OCI-M2 (cell line): Measurements from ENCODE around the gene VPS39.

Experiments used
- DNase-seq: peaks from one replicate; lab custom pipeline; 2025; ENCODE audit not compliant: unreplicated experiment; lab: John Stamatoyannopoulos, UW

VPS39 gene

DNA sequence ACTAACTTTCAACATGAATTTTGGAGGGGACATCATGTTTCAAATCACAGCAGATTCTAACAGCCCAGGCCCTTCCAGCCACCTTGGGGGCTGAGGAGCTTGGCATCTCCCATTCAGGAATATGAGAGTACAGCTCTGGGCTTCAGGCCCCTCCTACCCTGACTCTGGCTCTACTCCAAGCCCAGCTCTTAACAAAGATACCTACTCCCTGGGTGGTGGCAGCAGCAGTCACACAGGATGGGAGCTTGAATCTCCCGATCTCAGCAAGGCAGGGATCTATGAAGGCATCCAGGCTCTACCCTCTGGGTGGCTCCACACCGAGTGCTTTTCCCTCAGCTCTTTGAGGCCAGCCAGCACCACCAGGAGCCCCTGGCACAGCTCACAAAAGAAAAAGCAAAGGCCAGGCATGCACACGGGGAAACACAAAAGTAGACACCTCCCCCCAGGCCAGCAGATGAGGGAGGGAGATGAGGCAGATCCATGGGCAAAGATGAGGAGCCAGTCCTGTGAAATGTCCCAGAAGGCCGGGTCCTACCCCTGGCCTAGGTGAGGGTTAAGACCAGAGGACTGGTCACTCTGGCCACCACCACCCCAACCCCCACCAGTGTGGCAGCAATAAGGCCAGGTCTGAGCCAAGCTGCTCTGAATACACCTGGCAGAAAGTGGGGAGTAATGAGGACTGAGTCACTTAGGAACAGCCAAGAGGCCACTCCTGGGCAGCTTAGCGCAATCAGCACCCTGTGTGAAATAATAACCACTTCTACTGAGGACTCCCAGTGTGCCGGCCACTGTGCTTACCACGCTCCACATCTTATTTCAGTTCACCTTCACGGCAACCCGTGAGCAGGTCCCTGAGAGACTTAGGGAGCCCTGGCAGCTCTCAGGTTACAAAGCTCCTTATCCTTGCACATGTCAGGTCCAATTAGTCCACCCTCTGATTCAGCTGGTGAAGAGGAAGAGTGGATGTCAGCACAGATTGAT is 76.0 kb downstream of the VPS39 start:
- DNase-seq = no peak

- DNase-seq = no peak
Measured at GRCh38 chr15:42131006-42131405, 77.1 kb downstream of the VPS39 start.

- DNase-seq = no peak
Measured at GRCh38 chr15:42130246-42130986, 77.7 kb downstream of the VPS39 start.

GRCh38 chr15:42129364-42129763 is 78.7 kb downstream of the VPS39 start:
- DNase-seq = no peak

DNA sequence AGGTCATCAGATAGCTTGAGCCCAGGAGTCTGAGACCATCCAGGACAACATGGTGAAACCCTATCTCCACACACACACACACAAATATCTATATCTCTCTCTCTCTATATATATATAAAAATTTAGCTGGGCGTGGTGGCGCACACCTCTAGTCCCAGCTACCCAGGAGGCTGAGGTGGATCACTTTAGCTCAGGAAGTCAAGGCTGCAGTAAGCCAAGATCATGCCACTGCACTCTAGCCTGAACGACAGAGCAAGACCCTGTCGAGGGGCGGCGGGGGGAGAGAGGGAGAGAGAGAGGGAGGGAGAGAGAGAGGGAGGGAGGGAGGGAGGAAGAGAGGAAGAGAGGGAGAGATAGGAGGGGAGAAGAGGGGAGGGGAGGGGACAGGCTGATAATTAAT is 79.6 kb downstream of the VPS39 start:
- no peak for DNase-seq

- no peak for DNase-seq
Measured at GRCh38 chr15:42123546-42123945, 84.6 kb downstream of the VPS39 start.

- DNase-seq = no peak
Measured at GRCh38 chr15:42121682-42122081, 86.4 kb downstream of the VPS39 start.

DNA sequence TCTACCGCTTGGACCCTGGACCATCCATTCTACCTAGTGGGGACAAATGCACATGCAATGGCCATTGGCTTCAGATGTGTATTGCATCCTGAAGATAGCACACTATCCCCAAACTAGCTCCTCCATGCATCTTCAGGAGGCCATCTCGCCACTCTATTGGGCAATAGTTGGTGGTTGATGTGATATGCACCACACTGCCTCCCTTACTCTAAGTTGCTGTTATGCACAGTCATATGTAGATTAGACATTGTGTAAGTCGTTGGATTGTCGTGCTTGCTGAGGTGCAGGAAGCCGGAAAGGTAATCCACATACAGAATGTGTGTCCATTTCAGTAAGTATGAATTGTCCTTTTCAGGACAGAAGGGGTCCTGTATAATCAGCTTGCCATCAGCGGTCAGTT is 87.1 kb downstream of the VPS39 start:
- no peak for DNase-seq

DNA sequence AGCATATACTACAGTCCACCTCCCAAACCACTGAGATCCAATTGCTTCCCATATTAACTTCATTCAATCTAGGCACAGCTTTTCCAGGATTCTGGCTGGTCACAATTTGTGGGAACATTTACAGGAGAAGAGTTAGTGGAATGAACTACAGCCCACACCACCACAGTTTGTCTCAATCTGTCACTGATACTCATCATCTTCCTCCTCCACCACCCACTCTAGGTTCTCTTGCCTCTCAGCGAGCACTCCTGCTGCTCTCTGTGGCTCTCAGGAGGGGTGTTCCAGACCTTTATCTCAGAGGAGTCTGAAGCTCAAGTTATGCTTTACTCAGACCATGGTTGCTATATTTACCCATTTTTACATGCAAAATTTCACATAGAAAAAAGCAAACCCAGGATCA is 87.8 kb downstream of the VPS39 start:
- DNase-seq = no peak

GRCh38 chr15:42119446-42119760 is 88.7 kb downstream of the VPS39 start:
- DNase-seq = no peak

DNA sequence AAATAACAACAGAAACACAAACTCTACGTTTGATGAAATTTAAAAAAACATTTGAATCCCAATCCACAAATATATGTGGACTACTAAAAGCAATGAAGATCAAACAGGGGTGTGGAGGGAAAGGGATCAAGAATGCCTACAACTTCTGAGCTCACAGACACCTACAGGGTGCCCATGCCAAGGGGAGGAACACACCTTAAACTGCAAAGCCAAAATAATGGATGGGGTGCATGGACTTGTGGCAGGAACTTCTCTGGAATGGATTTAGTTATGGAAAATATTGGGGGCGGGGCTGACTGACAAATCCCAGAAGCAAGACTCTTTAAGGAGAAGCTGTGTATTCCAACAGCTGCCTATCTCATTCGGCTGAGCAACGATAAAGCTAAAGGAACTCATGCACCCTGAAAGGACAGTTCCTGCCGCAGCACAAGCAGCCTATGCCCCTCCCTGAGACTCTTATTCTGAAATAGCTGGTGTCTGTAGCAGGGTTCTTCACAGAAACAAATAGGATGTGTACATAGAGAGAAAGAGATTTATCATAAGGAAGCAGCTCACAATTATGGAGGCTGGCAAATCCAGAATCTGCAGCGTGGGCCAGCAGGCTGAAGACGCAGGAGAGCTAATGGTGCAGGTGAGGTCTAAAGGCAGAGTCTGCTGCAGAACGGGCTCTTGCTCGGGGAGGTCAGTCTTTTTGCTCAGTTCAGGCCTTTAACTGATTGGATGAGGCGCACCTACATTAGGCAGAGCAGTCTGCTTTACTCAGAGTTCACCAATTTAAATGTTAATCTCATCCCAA is 89.3 kb downstream of the VPS39 start:
- DNase-seq = no peak

- no peak for DNase-seq
Measured at GRCh38 chr15:42111924-42112323, 96.2 kb downstream of the VPS39 start.

- no peak for DNase-seq
Measured at GRCh38 chr15:42110367-42110766, 97.7 kb downstream of the VPS39 start.

- no peak for DNase-seq
Measured at GRCh38 chr15:42108806-42109205, 99.3 kb downstream of the VPS39 start.
